Right lobe of liver (tissue), 4 donors: ENCODE data around the gene MYCT1.

Experiments
- POLR2A ChIP-seq: fragments of 450-650 bp; IDR thresholded peaks from one replicate; pipeline ENCODE4 v1.6.1; 2017; ENCODE audit warnings: antibody characterized with exemption, mild to moderate bottlenecking
- TF ChIP-seq, protein P1 (sequence below), 4 donors: fragments of 200-600 bp in 3 of 4; fragments of 450-650 bp in 1 of 4; IDR thresholded peaks; one replicate each; pipeline versions ENCODE4 v1.5.1 to v1.8.0; 2016 to 2022; ENCODE audit warnings: antibody characterized with exemption in 4 of 4, mild to moderate bottlenecking in 2 of 4
- donor health status: DM: no; HTN: no; CAD: no.
- donor health status: DM: no; HTN: no; CAD: no.
- donor health status: DM: no; HTN: yes; CAD: no.

DNA sequence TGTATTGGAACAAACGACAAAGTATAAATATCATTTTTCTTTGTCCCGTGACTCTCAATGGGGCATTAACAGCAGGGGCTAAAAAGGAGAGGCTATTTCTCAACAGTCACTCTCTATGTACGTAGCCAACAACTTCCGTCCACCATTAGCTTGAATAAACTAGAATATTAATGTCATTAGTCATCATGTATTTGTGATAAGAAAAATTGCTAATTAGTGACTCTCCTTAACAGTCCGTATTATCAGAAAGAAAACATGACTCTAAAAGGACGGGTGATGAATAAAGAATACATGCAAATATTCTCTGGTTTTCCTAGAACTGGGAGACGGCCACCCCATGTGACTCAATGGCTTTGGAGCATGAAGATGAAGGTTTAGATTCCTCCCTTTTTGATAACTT is 71.5 kb downstream of the MYCT1 start:
- TF ChIP-seq, protein P1, sequence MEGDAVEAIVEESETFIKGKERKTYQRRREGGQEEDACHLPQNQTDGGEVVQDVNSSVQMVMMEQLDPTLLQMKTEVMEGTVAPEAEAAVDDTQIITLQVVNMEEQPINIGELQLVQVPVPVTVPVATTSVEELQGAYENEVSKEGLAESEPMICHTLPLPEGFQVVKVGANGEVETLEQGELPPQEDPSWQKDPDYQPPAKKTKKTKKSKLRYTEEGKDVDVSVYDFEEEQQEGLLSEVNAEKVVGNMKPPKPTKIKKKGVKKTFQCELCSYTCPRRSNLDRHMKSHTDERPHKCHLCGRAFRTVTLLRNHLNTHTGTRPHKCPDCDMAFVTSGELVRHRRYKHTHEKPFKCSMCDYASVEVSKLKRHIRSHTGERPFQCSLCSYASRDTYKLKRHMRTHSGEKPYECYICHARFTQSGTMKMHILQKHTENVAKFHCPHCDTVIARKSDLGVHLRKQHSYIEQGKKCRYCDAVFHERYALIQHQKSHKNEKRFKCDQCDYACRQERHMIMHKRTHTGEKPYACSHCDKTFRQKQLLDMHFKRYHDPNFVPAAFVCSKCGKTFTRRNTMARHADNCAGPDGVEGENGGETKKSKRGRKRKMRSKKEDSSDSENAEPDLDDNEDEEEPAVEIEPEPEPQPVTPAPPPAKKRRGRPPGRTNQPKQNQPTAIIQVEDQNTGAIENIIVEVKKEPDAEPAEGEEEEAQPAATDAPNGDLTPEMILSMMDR (IDR thresholded peaks at IDR 0.05) = no peak
- TF ChIP-seq POLR2A = no peak
